Peyer's patch (tissue), 4 donors: ENCODE results near the gene WDR59.

Experiments
- CTCF ChIP-seq, 6 experiments: fragments of 450-650 bp in 4 of 6; fragments of 200-600 bp in 2 of 6; sonication (generic) in 1 of 6; IDR thresholded peaks; one replicate each; pipeline ENCODE4 v1.5.1; 2017 to 2019; ENCODE audit warnings: antibody characterized with exemption in 6 of 6, mild to moderate bottlenecking in 3 of 6, moderate library complexity in 1 of 6
- POLR2A ChIP-seq, 2 donors: fragments of 450-650 bp; IDR thresholded peaks; one replicate each; pipeline ENCODE4 v1.5.1; 2017; ENCODE audit warnings: antibody characterized with exemption in 2 of 2, mild to moderate bottlenecking in 2 of 2, moderate library complexity in 2 of 2

GRCh38 chr16:74877706-74878105 is 107.2 kb downstream of the WDR59 start:
- TF ChIP-seq CTCF (IDR thresholded peaks at IDR 0.05): no peak
- no peak for TF ChIP-seq POLR2A (IDR thresholded peaks at IDR 0.05)
